GM21423 (cell line): ENCODE measurements around the gene PCDHGA7.
"Not testable (repeated sequence)": the region's sequence is repeated elsewhere in the genome, so short reads cannot be mapped to it uniquely, and the experiment has no call there.

Source experiments
- ATAC-seq: cut with Tn5 transposase; IDR thresholded peaks from one replicate; pipeline ENCODE4 v1.9.1; 2021; ENCODE audit warnings: mild to moderate bottlenecking, moderate library complexity; ENCODE audit not compliant: unreplicated experiment

Gene PCDHGA7

DNA sequence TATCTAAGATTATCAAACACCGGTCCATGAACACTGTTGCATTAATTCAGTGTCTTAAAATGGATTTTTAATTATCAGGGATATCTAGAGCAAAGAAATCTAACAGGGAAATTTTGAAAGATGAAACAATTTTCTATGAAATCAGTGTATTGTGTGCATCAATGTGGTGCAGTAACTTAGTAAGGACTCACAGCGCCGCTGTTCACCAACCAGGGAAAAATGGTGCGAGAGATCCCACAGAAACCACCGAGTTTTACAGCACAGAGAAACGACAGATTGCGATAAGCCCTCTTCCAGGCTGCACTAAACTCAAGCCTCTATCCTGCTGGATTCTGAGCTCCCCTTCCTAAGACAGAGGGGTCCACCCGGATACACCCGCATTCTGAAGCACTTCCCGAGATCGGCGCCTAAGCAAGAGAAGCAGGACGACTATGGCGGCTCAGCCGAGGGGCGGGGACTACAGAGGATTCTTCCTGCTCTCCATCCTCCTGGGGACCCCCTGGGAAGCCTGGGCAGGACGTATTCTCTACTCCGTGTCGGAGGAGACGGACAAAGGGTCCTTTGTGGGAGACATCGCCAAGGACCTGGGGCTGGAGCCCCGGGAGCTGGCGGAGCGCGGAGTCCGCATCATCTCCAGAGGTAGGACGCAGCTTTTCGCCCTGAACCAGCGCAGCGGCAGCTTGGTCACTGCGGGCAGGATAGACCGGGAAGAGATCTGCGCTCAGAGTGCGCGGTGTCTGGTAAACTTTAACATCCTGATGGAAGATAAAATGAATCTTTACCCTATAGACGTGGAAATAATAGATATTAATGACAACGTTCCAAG, at the start of gene PCDHGA7:
PCDHGA7 (plus strand) TSS at position 274 of the 826 bp plus-strand sequence; CDS start at position 432, 158 bp downstream.
- no peak for ATAC-seq

GRCh38 chr5:141338538-141339306, 43.8 kb upstream of the PCDHGA7 start, which contains the start of gene PCDHGA2:
PCDHGA2 (plus strand) TSS chr5:141338760.
- no peak for ATAC-seq

- not testable (repeated sequence) for ATAC-seq
Measured at GRCh38 chr5:141340781-141341354, 41.7 kb upstream of the PCDHGA7 start.

- no peak for ATAC-seq
Measured at GRCh38 chr5:141342773-141343172, 39.8 kb upstream of the PCDHGA7 start.

DNA sequence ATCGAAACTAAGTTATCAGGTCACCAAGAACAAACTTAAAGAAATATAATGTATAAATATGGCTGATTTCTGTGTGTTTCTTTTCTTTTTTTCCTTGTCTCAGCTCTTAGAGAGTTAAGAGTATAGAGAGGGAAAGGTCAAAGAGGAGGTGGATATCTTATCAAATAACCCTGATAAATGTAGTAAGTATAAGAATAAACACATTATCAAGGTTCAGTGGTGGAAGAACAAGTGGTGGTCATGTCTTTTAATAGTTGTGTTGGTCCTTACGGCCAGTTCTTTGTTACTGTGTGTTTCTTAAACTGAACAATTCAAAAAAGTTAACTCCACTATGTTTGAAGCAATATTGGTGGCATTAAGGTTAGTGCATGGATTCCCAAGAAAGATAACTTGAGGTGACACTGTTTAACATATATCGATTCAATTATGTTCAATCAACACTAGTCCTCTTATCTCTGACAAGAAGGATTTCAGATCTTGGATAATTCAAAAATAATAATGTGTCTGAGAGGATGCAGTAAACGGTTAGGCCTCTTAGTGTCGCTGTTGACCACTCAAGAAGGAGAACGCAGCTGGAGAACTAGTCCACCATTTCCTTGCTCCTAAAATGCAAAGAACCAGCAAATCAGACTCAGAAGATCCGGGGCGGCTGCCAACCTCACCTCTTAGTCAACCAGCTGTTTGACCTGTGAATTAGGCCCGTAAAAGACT, 39.1 kb upstream of the PCDHGA7 start, which contains the start of gene PCDHGA3:
PCDHGA3 (plus strand) TSS at position 588 of the 711 bp plus-strand sequence. CDS start 205 bp downstream, outside the sequence.
- ATAC-seq, result no peak

DNA sequence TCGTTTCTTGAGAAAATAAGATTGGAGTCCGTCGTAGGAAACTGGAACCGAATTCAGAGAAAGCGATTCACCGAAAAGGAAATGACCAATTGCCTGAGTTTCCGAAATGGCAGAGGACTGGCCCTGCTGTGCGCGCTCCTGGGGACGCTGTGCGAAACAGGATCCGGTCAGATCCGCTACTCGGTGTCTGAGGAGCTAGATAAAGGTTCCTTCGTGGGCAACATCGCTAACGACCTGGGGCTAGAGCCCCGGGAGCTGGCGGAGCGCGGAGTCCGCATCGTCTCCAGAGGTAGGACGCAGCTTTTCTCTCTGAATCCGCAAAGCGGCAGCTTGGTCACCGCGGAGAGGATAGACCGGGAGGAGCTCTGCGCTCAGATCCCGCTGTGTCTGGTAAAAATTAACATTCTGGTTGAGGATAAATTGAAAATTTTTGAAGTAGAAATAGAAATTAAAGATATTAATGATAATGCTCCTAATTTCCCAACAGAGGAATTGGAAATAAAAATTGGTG, 38.5 kb upstream of the PCDHGA7 start:
- no peak for ATAC-seq

DNA sequence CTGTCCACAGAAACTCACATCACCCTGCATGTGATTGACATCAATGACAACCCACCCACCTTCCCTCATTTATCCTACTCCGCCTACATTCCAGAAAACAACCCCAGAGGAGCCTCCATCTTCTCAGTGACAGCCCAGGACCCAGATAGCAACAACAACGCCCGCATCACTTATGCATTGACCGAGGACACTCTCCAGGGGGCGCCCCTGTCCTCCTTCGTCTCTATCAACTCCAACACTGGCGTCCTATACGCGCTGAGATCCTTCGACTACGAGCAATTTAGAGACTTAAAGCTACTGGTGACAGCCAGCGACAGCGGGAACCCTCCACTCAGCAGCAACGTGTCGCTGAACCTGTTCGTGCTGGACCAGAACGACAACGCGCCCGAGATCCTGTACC, 37.2 kb upstream of the PCDHGA7 start:
- ATAC-seq, result no peak

GRCh38 chr5:141346017-141346416, 36.5 kb upstream of the PCDHGA7 start:
- ATAC-seq, result not testable (repeated sequence)

DNA sequence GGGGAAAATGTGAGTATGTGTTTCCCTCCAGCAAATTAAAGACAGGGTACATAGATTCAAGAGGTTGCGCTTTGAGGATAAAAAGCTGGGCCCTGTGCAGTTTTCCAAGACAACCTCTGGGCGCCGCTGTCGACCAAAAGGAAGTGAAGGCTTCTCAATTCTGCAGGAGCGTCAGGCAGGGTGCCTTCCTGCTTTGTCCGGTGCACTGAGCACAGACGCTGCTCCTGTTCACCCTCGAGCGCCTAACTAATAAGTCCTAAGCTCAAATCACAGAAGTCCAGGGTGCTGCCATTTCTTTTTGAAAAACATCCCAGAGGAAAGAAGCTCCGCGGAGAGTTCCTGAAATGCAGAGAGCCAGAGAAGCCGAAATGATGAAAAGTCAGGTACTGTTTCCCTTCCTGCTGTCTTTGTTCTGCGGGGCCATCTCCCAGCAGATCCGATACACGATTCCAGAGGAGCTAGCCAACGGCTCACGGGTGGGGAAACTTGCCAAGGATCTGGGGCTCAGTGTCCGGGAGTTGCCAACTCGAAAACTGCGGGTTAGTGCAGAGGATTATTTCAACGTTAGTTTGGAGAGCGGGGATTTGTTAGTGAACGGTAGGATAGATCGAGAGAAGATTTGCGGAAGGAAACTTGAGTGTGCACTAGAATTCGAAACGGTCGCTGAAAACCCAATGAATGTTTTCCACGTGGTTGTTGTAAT, 32.5 kb upstream of the PCDHGA7 start, which contains the start of gene PCDHGB1:
PCDHGB1 (plus strand) TSS at position 183 of the 703 bp plus-strand sequence; CDS start at position 345, 162 bp downstream.
- ATAC-seq, result peak; percentile 53

DNA sequence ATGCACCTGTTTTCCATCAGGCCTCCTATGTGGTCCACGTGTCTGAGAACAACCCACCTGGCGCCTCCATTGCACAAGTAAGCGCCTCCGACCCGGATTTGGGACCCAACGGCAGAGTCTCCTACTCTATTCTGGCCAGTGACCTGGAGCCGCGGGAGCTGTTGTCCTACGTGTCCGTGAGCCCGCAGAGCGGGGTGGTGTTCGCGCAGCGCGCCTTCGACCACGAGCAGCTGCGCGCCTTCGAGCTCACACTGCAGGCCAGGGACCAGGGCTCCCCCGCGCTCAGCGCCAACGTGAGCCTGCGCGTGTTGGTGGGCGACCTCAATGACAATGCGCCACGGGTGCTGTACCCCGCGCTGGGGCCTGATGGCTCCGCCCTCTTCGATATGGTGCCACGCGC, 31.0 kb upstream of the PCDHGA7 start:
- ATAC-seq, result no peak

- ATAC-seq, result no peak
Measured at GRCh38 chr5:141354900-141355469, 27.6 kb upstream of the PCDHGA7 start, which contains the start of gene PCDHGA4. PCDHGA4 (plus strand) TSS chr5:141355021; CDS start chr5:141355108, 87 bp downstream.

- ATAC-seq, result no peak
Measured at GRCh38 chr5:141355641-141356040, 26.9 kb upstream of the PCDHGA7 start.

- ATAC-seq, result no peak
Measured at GRCh38 chr5:141356133-141356532, 26.4 kb upstream of the PCDHGA7 start.

- ATAC-seq, result no peak
Measured at GRCh38 chr5:141356950-141357349, 25.6 kb upstream of the PCDHGA7 start.

GRCh38 chr5:141359790-141360426, 22.6 kb upstream of the PCDHGA7 start, which contains the start of gene PCDHGB2:
PCDHGB2 (plus strand) TSS chr5:141359994; CDS start chr5:141360136, 142 bp downstream.
- peak; percentile 63 for ATAC-seq

DNA sequence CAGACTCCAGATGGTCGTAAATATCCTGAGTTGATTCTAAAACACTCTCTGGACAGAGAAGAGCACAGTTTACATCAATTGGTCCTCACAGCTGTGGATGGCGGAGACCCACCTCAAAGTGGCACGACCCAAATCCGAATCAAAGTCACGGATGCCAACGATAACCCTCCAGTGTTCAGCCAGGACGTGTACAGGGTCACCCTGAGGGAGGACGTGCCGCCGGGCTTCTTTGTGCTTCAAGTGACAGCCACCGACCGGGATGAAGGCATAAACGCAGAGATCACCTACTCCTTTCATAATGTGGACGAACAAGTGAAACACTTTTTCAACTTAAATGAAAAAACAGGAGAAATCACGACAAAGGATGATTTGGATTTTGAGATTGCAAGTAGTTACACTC, 21.9 kb upstream of the PCDHGA7 start:
- no peak for ATAC-seq

- ATAC-seq, result no peak
Measured at GRCh38 chr5:141362719-141363118, 19.8 kb upstream of the PCDHGA7 start.

GRCh38 chr5:141363952-141364660, 18.4 kb upstream of the PCDHGA7 start, which contains the start of gene PCDHGA5:
PCDHGA5 (plus strand) TSS chr5:141364162; CDS start chr5:141364331, 169 bp downstream.
- no peak for ATAC-seq
